GM12874 (cell line): ENCODE data around the gene POMGNT1.

Experiments used
- TF ChIP-seq, protein P1 (sequence below): IDR thresholded peaks from 2 replicates; pipeline ENCODE4 v1.5.1; 2011; ENCODE audit warnings: low read depth, mild to moderate bottlenecking, control low read depth, low read length, moderate library complexity; ENCODE audit not compliant: insufficient read depth

Gene POMGNT1

DNA sequence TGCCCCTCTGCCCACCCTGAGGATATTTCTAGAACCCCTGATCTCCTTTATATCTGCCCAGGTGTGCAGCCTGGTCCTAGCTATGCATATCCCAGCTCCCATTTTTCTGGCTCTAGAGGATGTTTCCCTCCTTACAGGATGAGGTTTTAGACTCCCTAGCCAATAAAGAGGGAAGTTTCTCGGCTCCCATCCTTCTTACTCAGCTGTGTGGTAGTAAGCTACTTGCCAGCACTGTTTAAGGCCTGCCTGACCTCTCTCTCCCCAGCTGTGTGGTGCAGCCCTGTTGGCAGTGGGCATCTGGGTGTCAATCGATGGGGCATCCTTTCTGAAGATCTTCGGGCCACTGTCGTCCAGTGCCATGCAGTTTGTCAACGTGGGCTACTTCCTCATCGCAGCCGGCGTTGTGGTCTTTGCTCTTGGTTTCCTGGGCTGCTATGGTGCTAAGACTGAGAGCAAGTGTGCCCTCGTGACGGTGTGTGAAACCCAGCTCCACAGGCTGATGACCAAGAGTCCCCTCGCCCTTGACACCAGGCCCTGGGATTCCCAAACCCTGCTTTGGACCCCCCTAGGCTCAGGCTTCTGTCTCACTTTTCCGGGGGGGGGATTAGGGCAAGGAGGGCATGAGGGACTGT, 14.2 kb downstream of the POMGNT1 start:
- TF ChIP-seq, protein P1, sequence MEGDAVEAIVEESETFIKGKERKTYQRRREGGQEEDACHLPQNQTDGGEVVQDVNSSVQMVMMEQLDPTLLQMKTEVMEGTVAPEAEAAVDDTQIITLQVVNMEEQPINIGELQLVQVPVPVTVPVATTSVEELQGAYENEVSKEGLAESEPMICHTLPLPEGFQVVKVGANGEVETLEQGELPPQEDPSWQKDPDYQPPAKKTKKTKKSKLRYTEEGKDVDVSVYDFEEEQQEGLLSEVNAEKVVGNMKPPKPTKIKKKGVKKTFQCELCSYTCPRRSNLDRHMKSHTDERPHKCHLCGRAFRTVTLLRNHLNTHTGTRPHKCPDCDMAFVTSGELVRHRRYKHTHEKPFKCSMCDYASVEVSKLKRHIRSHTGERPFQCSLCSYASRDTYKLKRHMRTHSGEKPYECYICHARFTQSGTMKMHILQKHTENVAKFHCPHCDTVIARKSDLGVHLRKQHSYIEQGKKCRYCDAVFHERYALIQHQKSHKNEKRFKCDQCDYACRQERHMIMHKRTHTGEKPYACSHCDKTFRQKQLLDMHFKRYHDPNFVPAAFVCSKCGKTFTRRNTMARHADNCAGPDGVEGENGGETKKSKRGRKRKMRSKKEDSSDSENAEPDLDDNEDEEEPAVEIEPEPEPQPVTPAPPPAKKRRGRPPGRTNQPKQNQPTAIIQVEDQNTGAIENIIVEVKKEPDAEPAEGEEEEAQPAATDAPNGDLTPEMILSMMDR, result no peak

DNA sequence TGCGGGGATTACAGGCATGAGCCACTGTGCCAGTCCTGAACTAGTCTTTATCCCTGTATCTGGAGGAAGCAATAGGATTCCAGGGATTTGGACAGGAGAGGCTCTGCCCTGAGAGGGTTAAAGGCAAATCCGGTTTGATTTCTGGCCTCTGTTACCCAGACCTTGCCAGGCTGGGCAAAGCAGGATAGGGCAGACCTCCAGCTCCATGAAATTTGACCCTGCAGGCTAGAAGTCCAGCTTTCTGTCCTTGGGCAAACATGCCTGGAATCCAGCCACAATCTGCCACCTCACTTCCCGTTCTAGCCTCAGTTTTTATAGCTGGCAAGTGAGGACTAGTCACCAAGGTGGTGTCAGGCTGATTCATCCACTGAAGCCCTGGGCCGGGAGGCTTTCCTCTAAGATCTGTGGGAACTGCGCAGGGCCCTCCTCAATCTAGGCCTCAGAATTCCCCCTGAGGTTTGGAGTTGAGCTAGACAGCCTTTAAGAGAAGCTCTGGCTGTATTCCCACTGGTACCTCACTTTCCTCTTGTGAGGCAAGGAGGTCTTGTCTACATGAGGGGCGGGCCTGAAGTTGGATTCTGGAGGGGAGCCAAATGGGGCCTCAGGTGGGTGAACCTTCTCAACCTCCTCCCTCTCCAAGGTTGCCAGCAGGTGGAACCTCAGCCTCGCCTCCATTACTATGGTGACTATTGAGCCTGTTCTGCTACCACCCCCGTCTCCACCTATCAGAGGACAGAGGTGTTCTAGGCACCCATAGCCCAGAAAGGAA, 15.0 kb downstream of the POMGNT1 start:
- TF ChIP-seq, protein P1, result no peak

DNA sequence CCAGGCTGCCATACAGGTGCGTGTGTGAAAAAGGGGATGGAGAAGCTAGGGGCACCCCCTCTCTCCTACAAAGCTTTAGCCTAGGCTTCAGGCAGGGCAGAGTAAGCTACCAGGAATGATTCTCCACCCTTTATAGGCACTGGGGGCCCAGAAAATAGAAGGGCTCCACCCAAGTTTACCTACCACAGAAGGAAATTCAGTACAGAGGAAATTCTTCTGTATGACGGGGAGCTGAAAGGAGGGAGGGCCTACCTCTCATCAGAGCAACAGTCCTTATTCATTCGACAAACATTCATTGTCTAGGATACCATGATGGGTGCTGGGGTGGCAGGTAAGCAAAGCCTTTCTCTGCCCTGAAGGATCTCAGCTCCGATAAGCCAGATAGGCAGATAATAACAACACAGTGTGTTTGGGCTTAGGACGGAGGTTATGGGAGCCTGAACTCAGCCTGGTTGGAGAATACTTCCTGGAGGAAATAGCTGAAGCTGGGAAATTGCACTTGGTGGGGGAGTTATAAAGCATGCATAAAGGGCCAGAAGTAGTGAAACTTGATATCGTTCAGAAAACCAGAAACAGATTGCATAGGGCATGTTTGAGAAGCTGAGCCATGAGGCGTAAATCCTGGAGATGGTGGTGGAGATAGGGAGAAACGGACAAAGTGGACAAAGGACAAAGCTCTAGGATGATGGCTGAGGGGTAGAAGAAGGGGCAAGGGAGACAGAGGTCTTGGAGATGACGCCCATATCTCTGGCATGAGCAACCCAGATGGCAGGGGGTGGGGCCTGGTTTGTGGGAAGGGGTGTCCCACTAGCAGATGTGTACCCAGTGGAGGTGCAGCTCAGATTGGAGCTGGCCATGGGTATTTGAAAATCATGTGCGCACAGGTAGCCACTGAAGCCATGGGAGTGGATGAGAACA, 16.6 kb downstream of the POMGNT1 start:
- TF ChIP-seq, protein P1, result no peak

DNA sequence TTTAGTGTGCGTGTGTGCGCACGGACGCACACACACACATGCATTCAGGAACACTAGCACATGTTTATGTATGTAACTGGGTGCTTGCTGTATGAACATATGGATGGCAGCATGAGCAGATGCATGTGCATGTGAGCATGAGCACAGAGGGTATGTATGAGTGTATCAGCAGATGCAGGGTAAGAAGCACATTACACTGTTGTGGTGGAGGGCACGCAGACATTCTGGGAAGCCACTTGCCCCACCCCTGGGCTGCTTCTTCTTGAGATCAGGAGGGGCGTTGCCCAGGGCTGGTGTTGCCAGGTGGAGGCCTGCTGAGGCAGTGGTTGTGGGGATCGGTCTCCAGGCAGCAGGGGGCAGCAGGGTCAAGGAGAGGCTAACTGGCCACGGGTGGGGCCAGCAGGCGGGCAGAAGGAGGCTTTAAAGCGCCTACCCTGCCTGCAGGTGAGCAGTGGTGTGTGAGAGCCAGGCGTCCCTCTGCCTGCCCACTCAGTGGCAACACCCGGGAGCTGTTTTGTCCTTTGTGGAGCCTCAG, 18.1 kb downstream of the POMGNT1 start:
- TF ChIP-seq, protein P1, result 0 out of 2 replicates have a peak, but pooled peaks have one; percentile 35

DNA sequence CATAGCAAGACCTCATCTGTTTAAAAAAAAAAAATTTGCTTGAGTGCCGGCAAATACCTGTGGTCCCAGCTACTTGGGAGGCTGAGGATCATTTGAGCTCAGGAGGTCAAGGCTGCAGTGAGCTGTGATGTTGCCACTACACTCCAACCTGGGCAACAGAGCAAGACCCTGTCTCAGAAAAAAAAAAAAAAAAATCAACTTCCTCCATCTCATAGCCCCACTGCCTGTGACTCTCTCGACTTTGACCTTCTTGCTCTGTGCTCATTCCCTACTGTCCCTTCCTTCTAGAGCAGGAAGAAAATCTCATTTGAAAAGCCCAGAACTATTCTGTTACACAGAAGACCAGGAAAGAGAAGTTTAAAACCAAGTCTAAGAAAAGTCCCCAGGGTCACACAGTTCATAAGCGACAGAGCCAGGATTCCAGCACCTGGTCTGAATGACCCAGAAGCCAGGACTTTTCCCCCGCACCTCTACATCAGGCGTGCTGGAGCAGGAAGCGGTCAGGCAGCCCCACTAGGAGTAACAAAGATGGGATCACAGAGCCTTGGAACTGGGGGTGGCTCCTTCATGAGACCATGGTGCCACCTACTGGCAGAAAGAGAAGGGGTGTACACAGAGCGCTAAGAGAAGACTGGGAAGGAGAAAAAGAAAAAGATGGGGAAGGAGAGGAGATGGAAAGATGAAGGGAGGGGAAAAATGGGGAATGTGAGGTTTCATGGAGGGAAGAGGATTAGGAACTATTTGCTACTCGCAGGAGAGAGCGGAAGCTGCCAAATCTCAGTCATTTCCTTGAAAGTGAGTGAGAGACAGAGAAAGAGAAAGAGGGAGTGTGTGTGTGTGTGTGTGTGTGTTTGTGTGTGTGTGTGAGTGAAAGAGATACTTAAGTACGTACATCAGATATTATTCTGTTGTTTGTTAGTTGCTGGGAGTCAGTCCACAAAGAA, 18.8 kb downstream of the POMGNT1 start:
- TF ChIP-seq, protein P1, result peak; percentile 83

DNA sequence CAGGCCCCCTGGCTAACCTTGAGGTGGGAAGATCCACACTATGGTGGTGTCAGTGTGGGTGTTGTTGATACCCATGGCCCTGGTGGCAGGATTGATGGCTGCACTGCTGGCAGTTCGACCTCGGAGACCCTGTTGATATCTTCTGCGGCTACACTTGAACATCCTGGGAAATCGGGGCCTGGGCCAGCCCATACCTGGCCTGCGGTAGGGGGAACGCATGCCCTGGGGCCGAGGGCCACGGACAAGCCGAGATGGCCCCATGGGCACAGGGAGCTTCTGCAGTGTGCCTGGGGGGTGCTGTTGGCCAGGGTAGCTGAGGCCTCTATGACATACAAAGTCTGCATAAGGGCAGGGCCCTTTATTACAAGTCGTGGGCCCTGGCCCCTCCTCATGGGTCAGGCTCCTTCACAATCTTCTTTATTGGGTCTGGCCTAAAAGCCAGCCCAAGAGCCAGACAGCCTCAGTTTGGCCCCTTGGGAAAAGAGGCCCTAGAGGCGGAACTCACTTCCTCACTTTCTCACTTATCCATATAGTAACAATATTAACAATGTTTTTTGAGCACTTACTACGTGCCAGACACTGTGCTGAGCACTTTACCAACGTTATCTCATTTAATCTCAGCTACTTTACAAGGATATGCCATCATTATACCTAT, 21.9 kb downstream of the POMGNT1 start, which contains the start of gene P3R3URF:
Gene P3R3URF (minus strand): TSS at position 278 of the 655 bp plus-strand sequence. CDS start 17 bp downstream, at position 261.
- TF ChIP-seq, protein P1, result no peak
